ENCODE results near the gene CDH15.
"Not testable (repeated sequence)": the region's sequence is repeated elsewhere in the genome, so short reads cannot be mapped to it uniquely, and the experiment has no call there.

Gene CDH15

DNA sequence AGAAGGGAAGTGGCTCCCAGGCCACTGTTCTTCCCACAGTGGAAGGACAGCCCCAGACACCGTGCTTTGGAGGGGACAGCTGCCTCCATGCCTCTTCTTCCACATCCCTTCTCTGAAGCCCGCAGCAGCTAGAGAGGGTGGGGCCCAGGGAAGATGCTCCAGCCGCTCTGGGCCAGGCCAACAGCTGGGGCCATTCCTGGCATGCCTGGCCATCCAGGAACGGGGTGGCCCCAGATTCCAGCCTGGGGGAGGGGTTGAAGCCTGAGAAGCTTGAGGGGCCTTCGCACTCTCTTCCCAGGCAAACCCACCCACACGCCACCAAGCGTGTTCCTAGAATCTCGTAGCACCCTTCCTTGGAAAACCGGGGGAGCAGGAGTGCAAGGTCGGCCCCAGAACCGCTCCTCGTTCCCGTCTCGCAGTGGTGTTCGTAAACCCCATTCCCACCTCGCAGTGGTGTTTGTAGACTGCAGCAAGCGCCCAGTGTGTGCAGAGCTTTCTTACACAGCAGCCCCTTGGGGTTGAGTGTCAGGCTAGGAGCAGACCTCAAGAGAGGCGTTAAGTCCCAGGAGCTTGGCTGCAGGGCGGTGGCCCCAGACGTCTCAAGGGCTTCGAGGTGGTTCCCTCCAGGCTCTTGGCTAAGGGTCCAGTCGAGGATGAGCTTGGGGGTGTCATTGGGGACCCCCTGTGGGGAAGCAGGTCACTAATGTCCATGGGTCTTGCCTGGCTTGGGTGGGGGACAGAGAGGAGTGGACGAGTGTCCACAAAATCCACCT lies 2.7 kb downstream of the CDH15 start:
- no peak for FAIRE-seq

- no peak for FAIRE-seq
These were observed 3.3 kb downstream of the CDH15 start for GRCh38 chr16:89174877-89175276.

DNA sequence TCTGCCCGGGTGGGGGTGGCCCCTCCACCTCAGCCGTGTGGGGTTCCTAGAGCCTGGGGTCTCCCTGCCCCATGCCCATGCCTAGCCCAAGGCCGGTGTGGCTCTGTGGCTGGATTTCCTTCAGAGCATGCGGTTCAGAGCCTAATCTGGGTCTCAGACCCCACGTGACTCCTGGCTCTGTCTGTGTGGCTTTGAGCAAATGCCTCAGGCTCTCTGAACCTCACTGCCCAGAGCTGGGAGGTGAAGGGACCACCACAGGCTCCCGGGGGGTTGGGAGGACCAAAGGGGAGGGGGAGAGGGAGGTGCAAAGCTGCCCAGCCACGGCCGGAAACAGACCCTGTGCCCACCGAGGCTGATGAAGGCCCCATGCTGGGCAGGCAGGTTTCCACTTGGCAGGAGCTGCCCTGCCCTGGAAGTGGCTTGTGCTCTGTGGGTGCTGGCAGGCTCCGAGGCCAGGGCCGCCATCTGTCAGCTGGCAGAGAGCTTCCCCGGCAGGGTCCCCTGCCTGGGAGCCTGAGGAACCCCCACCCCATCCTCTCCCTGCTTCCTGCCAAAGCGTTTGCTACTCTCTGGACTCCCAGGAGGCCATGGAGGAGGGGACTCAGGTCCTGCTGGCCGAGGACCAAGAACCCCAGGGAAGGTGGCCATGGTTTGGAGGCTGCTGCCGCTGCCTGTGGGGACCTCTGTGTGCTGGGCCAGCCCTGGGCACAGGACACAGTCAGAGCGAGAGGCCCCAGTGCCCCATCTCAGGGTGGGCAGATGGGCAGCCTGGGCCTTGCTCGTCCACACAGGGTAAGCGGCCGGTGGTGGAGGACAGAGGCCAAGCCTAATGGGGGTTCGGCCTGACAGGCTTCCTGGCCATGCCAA lies 4.0 kb downstream of the CDH15 start:
- no peak for FAIRE-seq

- no peak for FAIRE-seq
These were observed 4.7 kb downstream of the CDH15 start for GRCh38 chr16:89176147-89176690.

DNA sequence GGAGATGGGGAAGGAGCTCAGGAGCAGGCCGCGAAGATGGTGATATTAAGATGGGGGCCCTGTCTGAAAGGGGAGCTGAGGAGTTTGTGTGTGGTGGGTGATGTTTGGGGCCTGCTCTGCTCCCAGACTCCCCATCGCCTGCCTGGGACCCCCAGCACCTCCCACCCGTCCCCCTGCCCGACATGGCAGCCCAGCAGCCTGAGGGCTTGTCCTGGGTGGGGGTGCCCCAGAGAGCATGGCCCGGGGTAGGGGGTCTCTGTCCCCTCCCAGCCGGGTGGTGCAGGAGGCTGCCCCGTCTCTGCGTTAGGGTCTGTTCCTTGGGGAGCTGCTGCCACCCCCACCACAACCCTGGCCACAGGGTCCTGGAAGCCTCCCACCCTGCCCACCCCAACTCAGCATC lies 5.2 kb downstream of the CDH15 start:
- no peak for FAIRE-seq

DNA sequence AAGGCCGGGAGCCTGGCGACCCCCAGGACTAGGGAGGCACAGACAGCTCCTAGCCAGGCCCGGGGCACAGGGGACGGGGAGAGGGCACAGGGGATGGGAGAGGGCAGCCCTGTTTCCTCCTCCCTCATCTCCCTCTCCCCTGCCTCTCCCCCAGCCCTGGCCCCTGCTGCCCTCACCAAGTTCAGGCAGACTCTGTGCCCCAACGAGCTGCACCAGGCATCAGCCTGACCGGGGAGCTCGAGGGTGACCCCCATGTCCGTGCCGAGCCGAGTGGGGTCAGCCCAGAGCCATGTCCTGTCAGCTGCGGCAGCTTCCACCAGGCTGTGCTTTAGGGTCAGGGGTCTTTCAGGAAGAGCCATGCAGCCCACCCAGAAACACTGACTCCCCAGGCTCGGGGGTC lies 6.0 kb downstream of the CDH15 start:
- FAIRE-seq, result no peak

DNA sequence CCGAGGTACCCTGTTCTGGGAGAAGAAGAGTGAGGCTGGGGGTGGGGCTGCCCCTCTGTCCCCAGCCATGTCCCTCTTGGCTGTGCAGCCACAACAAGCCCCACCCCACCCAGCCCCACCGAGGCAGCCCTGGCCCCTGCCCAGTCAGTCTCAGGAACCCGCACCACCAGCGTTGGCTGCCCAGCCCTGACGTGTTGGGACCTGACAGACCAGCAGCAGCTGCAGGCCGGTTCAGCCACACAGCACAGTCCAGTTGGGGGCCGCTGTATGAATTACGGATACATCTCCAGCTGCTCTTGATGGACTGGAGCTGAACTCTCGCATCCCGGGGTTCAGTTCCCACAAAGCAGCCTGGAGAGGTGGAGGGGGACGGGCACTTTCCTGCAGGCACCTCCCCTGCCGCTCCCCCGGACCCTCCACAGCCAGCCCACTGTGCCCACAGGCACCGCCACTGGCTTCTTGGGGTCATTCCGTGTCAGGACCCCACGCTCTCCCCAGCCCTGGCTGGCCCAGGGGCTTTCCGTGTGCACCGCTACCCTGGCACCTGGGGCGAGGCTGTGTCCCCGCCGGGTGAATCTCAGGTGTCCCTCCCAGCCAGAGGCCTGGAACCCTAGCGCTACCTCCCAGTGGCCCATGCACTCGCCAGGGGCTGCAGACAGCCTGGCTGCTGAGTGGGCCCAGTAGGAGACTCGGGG lies 7.1 kb downstream of the CDH15 start:
- FAIRE-seq, result no peak

GRCh38 chr16:89179148-89179484 lies 7.6 kb downstream of the CDH15 start:
- FAIRE-seq, result no peak

DNA sequence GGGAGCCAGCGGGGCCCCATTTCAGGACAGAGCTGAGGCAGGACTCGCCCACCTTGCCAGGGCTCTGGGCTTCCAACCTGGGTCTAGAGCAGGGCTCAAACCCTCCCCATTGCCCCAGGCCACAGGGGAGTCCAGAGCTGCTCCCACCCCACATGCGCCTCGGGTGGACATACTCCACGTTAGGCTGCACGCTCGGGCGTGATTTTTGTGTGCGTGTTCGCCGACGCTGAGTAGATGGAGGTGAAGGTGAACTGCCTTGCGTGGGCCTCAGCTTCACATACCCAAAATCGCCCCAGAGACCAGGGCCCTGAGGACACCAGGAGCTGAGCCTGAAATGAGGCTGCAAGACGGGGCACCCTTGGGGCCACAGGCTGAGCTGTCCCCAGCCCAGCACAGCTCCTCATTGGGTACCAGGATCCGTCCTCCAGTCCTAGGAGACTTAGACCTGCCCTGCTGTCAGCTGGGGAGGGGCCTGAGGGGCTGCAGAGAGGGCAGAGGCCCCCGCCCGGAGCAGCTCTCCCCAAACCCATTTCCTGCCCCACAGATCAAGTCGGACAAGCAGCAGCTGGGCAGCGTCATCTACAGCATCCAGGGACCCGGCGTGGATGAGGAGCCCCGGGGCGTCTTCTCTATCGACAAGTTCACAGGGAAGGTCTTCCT lies 8.2 kb downstream of the CDH15 start:
- FAIRE-seq, result no peak

DNA sequence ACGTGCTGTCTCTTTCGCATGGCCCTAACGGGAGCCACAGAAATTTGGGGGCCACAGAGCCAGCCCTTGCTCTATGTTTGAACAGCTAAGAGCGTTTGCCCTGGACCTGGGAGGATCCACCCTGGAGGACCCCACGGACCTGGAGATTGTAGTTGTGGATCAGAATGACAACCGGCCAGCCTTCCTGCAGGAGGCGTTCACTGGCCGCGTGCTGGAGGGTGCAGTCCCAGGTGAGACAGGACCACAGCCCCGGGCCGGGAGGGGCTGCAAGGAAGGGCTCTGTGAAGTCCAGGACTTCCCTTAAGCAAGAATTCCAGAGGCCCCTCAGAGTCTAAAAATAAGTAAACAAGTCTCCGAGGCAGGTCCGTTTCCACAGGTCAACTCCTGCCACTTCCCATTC lies 11.9 kb downstream of the CDH15 start:
- no peak for FAIRE-seq

GRCh38 chr16:89183975-89184676 lies 12.6 kb downstream of the CDH15 start:
- no peak for FAIRE-seq

- no peak for FAIRE-seq
These were observed 13.1 kb downstream of the CDH15 start for GRCh38 chr16:89184677-89184932.

- FAIRE-seq, result no peak
These were observed 13.6 kb downstream of the CDH15 start for GRCh38 chr16:89184933-89185794.

GRCh38 chr16:89185887-89186592 lies 14.5 kb downstream of the CDH15 start:
- FAIRE-seq, result not testable (repeated sequence)

- FAIRE-seq, result not testable (repeated sequence)
These were observed 15.1 kb downstream of the CDH15 start for GRCh38 chr16:89186593-89187031.

GRCh38 chr16:89187032-89187769 lies 15.7 kb downstream of the CDH15 start:
- no peak for FAIRE-seq

- no peak for FAIRE-seq
These were observed 16.3 kb downstream of the CDH15 start for GRCh38 chr16:89187770-89188392.

DNA sequence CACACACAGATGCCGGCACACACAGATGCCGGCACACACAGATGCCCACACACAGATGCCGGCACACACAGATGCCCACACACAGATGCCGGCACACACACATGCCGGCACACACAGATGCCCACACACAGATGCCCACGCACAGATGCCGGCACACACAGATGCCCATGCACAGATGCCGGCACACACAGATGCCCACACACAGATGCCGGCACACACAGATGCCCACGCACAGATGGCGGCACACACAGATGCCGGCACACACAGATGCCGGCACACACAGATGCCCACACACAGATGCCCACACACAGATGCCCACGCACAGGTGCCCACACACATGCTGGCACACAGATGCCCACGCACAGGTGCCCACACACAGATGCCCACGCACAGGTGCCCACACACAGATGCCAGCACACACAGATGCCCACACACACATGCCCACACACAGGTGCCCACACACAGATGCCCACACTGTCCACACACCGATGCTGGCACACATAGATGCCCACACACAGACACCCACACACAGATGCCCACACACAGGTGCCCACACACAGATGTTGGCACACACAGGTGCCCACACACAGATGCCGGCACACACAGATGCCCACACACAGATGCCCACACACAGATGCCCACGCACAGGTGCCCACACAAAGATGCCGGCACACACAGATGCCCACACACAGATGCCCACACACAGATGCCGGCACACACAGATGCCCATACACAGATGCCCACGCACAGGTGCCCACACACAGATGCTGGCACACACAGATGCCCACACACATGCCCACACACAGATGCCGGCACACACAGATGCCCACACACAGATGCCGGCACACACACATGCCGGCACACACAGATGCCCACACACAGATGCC lies 17.2 kb downstream of the CDH15 start:
- FAIRE-seq, result not testable (repeated sequence)
